ENCODE measurements around the gene PTPN2. TPM values are rescaled to one million over a fixed set of nuclear protein-coding genes. Genes with fewer than 3 reads are reported as not detected.

The PTPN2 gene
- total and polyA plus RNA-seq, 2 experiments from 2014 or later = 49.9 to 65.5 TPM

DNA sequence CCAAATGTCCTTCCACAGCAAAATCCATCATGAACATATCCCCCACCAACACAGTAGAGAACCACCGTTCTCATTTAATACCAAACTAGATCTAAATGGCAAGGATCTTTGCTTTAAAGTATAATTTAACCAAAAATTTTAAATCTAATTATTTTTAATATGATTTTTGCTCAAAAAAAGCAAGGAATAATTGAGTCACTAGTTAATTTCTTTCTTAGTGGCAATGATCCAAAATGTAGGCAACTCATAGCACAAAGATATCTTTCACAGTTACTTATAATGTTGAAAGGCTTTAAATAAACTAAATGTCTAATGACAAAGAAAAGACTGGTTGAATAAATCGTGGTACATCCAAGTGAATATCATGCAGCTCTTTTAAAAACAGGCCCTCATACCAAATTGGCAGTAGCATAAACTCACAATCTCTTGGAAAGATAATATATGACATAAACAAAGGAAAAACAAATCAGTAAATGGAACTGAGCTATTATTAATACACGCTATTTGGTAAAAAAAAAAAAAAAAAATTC lies 20.3 kb downstream of the PTPN2 start:
- Histone ChIP-seq H3K4me3 (no peak overlapping the region), H3K79me2 (replicated peaks; ENCODE audit: insufficient read depth) (peaks cover 91% of the 10 kb centered on the region), H3K27me3 (ENCODE audit: insufficient read depth) (no peaks in the 10 kb centered on the region), H2AFZ (no peak overlapping the region), H3K4me1 (ENCODE audit: insufficient read depth) (peaks cover 11% of the 10 kb centered on the region), H3K36me3 (ENCODE audit: insufficient read depth) (no peaks in the 10 kb centered on the region), H3K27ac (ENCODE audit: low read depth) (peak overlapping the region; percentile 86), H3K9me2 (ENCODE audit: insufficient read depth) (no peaks in the 10 kb centered on the region), H4K20me1 (replicated peaks; ENCODE audit: insufficient read depth) (0 out of 2 replicates have a peak, but pooled peaks cover 5% of the 10 kb centered on the region), H3K4me2 (no peak overlapping the region), H3F3A (replicated peaks; ENCODE audit: low read depth) (no peaks in the 10 kb centered on the region)
- TF ChIP-seq NANOG (IDR thresholded peaks at IDR 0.05; ENCODE audit: borderline replicate concordance) (no peak), ZNF462 (CRISPR knock-in tag; IDR thresholded peaks at IDR 0.05) (no peak), POLR2AphosphoS5 (IDR thresholded peaks at IDR 0.05; ENCODE audit: low read depth) (no peak), ZNF114 (CRISPR knock-in tag; IDR thresholded peaks at IDR 0.05) (no peak), EZH2 (IDR thresholded peaks at IDR 0.05; ENCODE audit: low read depth, unreplicated experiment) (no peak), ZNF331 (CRISPR knock-in tag; IDR thresholded peaks at IDR 0.05; ENCODE audit: low read depth) (no peak), REST (IDR thresholded peaks at IDR 0.05; ENCODE audit: unreplicated experiment) (no peak), ETS1 (IDR thresholded peaks at IDR 0.05) (no peak), CREB1 (CRISPR knock-in tag; IDR thresholded peaks at IDR 0.05; ENCODE audit: low read depth) (no peak), EZH2phosphoT487 (IDR thresholded peaks at IDR 0.05; ENCODE audit: unreplicated experiment) (no peak), STAT1 (IDR thresholded peaks at IDR 0.05; ENCODE audit: unreplicated experiment) (no peak), JUNB (IDR thresholded peaks at IDR 0.05; ENCODE audit: unreplicated experiment) (no peak)
- TF ChIP-seq, protein P1, sequence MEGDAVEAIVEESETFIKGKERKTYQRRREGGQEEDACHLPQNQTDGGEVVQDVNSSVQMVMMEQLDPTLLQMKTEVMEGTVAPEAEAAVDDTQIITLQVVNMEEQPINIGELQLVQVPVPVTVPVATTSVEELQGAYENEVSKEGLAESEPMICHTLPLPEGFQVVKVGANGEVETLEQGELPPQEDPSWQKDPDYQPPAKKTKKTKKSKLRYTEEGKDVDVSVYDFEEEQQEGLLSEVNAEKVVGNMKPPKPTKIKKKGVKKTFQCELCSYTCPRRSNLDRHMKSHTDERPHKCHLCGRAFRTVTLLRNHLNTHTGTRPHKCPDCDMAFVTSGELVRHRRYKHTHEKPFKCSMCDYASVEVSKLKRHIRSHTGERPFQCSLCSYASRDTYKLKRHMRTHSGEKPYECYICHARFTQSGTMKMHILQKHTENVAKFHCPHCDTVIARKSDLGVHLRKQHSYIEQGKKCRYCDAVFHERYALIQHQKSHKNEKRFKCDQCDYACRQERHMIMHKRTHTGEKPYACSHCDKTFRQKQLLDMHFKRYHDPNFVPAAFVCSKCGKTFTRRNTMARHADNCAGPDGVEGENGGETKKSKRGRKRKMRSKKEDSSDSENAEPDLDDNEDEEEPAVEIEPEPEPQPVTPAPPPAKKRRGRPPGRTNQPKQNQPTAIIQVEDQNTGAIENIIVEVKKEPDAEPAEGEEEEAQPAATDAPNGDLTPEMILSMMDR (conservative IDR thresholded peaks at IDR 0.05; ENCODE audit: low read depth in 2 of 2) = no peak
- Mint-ChIP-seq H3K36me3 (ENCODE audit: low read depth) (no peaks in the 10 kb centered on the region), H3K4me3 (no peak overlapping the region), H3K27me3 (ENCODE audit: insufficient read depth, low read depth, poor library complexity) (peaks cover 5% of the 10 kb centered on the region), H3K27ac (peak overlapping the region; percentile 26; the same call in 1 of the 2 replicates), H3K9me3 (no peaks in the 10 kb centered on the region), H3K4me1 (peaks cover 26% of the 10 kb centered on the region)
- no peak for DNase-seq (ENCODE audit: low spot score)
- no peak for ATAC-seq

Measured in GM23338 (cell line).